ENCODE measurements around the gene LRRIQ1.
"Not testable (repeated sequence)": the region's sequence is repeated elsewhere in the genome, so short reads cannot be mapped to it uniquely, and the experiment has no call there.

LRRIQ1 gene, protein sequence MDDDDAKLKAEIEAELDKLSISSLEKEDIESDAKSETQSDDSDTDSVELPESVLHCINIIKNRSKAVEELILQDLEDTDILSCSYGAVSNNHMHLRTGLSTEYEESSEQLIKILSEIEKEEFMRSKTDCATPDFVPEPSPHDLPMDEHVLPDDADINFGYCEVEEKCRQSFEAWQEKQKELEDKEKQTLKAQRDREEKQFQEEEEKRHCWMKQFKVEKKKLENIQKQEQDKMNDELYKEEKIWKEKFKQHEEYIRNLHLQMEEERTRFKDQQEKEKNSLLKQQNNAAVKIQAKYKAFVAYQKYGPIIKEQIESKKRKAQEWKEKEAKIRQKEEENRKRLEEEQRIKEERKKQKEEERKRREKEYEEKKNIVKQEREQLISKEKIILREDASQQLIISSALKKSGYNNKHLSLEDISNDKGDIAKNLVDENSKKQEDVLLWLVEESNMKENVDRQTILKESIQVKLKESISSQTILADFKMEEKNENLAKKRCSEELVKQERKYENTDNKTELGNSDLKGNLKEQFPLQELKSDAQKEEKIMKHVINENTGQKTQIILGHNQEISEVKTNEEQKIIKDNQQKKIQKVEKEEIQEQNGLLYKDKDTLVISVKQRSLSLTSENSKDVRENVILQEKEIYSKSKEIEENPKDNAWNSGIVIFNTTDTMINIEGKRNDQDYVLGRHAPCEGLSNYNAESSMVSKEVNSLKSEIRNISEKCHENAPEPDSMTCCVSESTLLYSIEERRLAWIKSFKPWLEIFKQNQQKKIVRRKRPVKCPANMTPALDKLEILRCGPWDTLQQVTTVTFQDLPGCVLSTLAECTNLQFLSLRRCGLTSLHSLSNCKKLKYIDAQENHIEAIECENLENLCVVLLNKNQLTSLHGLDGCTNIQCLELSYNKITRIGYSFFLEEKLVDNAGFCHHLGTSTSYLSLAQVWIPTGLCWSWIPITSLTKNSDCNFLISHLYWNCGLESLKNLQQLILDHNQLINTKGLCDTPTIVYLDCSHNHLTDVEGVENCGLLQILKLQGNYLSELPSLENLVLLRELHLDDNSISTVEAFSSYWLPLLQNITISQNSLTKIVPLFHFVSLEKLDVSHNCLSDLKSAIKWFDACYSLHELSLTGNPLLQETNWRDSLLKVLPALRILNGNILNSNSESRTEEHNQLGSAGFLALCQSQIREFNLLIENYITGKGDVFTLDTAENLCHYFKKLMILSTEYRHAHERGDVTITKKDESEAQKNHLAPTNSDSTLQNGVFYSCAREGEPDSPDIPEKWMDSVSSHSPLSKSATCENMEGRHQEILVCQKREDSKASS (N-terminal part only)

DNA sequence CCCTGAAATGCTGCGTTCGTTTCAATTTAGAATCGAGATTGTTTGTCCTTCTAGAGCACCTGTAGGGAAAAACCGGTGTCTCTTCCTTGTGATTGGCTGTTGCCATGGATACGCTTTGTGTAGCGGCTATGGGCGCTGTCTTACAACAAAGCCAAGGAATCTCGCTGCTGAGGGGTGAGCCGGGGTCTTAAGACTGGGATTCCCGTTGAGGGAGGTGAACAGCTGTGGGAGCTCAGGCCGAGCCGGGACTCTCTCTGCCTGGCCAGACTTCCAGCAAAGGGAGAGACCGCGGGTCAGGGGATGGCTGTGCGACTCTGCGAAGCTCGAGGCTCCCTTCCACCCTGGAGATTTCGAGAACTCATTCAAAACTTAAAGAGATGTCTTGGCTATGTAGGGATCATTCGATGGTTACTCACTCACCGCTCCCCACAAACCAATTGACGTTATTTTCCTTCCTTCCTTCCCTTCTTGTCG is at the start of gene LRRIQ1, which contains the start of gene TSPAN19:
LRRIQ1 (plus strand) TSS at position 118 of the 474 bp plus-strand sequence. CDS start 1,826 bp downstream, outside the sequence.
TSPAN19 (minus strand) TSS at position 44 of the 474 bp plus-strand sequence. CDS start 6,331 bp downstream, outside the sequence.
- in situ Hi-C loops (cut with MboI; ENCODE audit: low sequenced_read_pairs): no loop called here

DNA sequence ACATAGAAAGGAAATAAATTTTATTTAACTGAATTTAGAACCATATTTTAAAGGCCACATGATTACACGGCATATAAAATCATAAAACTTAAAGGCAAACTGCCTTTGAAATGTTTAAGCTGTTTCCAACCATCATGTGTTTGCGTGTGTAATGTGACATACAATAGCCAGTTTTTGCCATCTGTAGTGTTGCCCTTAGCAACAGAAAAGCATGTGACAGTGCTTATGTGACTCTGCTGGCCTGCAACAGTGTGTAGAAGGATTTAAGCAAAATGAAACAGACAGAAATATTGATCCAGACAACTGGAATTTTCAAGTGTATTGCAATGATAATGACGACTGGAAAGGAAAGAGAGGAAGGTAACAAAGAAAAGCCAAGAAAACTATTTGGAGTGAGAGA is 49.6 kb upstream of the LRRIQ1 start:
- in situ Hi-C loops (cut with MboI; ENCODE audit: low sequenced_read_pairs): no loop called here

DNA sequence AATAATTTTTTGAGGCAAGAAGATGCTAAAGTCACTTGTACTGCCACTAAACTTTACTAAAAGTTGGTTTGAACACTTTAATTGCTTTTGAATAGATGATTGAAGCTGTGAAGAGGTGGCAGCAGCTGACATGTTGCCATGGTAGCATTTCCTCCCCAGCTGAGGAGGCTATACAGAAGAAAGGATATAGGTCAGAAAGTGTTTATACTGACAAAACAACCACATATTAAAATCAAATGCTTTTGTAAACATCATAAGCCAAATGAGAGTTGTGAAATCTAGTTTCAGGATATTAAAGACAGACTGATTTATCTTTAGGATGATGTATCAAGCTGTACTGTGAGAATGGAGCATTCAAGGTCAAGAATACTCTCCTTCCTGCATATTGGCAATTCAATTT is 41.7 kb upstream of the LRRIQ1 start:
- in situ Hi-C loops (cut with MboI; ENCODE audit: low sequenced_read_pairs): no loop called here

DNA sequence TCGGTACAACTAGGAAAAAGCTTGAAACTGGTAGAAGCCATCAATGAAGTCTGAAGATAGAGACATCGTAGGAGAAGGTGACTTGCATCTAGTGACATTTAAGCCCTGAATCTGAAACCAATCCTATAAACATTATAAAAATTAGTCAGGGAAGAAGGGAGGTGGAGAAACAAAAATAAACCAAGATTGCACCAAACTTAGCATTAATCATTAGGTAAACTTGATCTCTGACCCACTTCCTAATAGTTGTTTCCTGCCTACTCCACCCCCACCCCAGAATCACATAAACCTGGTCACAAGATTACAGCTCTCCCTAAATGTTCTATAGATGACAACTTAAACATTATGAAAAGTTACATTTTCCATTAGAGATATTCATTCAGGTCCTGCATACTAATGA is 40.5 kb upstream of the LRRIQ1 start:
- in situ Hi-C loops (cut with MboI; ENCODE audit: low sequenced_read_pairs): no loop called here

DNA sequence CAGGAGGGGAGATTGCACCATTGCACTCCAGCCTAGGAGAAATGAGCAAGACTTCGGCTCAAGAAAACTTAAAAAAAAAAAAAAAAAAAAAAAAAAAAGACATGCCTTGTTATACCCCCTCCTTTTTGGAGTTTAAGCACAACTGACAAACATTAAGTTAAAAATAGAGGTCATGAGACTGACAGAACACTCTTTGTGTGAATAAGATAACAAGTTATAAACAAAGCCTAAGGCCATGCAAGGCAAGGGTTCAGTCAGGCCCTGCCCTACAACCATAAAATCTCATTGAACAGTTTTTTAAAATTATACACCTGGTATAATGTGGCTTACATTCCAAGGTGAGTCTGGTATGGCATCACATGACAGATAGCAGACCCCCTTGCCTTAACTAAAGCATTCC is 39.4 kb upstream of the LRRIQ1 start:
- in situ Hi-C loops (cut with MboI; ENCODE audit: low sequenced_read_pairs): no loop called here

DNA sequence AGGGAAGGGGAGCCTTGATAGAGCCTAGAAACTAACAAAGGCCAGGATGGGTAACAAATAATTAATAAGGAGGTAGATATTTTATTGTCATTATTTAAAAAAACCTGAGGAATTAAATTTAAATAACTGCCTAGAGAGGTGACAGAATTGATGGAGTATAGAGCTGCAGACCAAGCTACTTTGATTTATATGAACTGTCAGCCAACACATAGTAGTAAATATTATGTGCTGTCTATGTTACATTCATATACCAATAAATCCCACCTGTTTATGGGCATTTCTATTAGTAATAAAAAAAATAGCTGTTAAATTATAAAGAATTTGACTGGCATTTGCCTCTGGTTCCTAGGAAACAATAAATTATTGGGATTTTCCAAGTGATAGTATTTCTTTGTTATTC is 37.8 kb upstream of the LRRIQ1 start:
- in situ Hi-C loops (cut with MboI; ENCODE audit: low sequenced_read_pairs): no loop called here

DNA sequence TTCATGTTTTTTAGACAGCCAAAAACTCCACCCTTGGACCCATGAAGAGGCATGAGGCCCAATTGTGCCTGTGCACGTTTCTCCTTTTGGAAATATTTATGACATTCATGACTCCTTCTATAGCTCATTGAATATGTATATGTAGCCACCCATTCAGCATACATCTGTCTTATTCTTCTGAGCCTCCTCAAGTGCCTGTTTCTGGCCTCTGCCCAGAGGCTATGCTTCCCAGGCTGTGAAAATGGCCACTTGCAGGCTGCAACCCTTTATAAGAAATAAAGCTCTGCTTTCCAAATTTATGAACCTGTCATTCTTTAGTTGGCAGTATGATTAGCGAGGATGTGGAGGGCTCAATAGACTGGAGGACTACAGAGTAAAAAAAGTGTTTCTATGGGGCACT is 35.4 kb upstream of the LRRIQ1 start:
- in situ Hi-C loops (cut with MboI; ENCODE audit: low sequenced_read_pairs): no loop called here

DNA sequence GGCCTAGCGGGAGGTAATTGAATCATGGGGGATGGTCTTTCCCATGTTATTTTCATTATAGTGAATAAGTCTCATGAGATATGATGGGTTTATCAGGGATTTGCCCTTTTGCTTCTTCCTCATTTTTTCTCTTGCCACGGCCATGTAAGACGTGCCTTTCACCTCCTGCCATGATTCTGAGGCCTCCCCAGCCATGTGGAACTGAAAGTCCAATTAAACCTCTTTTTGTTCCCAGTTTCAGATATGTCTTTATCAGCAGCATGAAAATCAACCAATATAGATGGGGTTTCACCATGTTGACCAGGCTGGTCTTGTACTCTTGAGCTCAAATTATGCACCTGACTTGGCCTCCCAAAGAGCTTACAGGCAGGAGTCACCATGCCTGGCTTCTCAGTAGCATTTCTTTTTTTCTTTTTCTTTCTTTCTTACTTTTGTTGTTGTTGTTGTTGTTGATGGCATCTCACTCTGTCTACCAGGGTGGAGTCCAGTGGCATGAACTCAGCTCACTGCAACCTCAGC is 33.3 kb upstream of the LRRIQ1 start:
- in situ Hi-C loops (cut with MboI; ENCODE audit: low sequenced_read_pairs): no loop called here

DNA sequence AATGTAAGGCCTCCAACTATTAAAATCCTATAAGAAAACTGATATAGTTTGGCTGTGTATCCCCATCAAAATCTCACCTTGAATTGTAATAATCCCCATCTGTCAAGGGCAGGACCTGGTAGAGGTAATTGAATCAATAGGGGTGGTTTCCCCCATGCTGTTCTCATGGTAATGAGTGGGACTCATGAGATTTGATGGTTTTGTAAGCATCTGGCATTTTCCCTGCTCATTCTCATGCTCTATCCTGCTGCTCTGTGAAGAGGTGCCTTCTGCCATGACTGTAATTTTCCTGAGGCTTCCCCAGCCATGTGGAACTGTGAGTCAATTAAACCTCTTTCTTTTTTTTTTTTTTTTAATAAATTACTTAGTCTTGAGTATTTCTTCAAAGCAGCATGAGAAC is 31.9 kb upstream of the LRRIQ1 start:
- in situ Hi-C loops (cut with MboI; ENCODE audit: low sequenced_read_pairs): no loop called here

DNA sequence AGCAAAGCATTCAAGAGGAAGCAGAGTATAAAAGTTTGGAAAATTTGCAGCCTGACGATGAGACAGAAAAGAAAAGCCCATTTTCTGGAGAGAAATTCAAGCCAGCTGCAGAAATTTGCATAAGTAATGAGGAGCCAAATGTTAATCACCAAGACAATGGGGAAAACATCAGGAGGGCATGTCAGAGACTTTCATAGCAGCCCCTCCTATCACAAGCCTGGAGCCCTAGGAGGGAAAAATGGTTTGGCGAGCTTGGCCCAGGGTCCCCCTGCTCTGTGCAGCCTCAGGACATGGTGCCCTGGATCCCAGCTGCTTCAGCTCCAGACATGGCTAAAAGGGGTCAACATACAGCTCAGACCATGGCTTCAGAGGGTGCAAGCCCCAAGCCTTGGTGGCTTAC is 31.1 kb upstream of the LRRIQ1 start:
- in situ Hi-C loops (cut with MboI; ENCODE audit: low sequenced_read_pairs): not testable (repeated sequence)

DNA sequence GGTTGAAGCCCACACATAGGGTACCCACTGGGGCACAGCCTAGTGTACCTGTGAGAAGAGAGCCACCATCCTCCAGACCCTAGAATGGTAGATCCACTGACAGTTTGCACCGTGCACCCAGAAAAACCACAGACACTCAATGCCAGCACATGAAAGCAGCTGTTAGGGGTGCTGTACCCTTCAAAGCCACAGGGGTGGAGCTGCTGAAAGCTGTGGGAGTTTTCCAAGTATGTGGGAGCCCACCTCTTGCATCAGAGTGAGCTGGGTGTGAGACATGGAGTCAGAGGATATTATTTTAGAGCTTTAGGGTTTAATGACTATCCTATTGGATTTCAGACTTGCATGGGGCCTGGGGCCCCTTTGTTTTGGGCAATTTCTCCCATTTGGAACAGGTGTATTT is 30.5 kb upstream of the LRRIQ1 start:
- in situ Hi-C loops (cut with MboI; ENCODE audit: low sequenced_read_pairs): no loop called here

DNA sequence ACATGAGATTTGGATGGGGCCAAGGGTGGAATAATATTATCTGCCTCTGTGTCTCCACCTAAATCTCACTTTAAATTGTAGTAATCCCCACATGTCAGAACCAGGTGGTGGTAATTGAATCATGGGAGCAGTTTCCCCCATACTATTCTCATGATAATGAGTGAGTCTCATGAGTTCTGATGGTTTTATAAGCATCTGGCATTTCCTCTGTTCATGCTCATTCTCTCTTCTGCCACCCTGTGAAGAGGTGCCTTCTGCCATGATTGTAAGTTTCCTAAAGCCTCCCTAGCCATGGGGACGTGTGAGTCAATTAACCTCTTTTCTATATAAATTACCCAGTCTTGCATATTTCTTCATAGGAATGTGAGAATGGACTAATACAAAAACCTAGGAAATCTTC is 29.9 kb upstream of the LRRIQ1 start:
- in situ Hi-C loops (cut with MboI; ENCODE audit: low sequenced_read_pairs): no loop called here

DNA sequence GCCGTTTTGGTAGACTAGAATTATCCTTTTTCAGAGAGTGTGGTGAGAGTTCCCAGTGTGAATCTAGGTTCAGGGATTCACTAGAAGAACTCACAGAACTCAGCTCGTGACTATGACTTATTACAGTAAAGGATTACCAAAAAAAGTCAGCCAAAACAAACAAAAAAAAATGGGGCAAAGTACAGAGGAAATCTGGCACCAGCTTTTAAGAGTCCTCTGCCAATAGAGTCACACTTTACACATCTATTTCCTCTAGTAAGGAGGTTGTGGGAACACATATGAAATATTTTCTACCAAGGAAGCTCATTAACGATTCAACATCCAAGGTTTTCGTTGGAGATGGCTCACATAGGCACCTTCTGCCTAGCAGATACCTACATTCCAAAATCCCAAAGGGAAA is 28.3 kb upstream of the LRRIQ1 start:
- in situ Hi-C loops (cut with MboI; ENCODE audit: low sequenced_read_pairs): no loop called here

DNA sequence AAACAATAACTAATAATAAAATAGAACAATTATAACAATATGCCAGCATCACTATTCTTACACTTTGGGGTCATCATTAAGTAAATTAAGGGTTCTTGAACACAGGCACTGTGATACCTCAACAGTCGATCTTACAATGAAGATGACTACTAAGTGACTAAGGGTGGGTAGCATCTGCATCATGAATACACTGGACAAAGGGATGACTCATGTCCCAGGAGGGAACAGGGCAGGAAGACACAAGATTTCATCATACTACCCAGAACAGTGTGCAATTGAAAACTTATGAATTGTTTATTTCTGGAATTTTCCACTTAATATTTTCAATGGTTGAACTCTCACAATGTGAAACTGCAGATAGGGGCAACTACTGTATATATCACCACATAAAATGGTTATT is 19.7 kb upstream of the LRRIQ1 start:
- in situ Hi-C loops (cut with MboI; ENCODE audit: low sequenced_read_pairs): no loop called here

DNA sequence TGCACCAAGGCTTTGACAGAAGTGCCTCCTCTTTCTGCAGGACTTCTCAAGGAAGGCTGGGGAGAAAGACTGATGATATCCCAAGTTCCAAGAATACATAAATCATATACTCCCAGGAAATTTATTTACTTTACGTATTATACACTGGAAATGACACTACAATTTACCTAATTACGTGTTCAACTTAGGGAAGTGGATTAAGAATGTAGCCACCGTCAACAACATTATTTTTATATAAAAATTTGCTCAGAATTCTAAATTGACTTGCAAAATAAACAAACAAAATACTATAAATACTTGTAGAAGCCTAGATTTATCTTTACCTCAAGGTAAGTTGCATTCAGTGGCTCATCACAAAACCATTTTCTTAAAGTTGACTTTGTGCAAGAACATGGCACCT is 19.0 kb upstream of the LRRIQ1 start:
- in situ Hi-C loops (cut with MboI; ENCODE audit: low sequenced_read_pairs): no loop called here

DNA sequence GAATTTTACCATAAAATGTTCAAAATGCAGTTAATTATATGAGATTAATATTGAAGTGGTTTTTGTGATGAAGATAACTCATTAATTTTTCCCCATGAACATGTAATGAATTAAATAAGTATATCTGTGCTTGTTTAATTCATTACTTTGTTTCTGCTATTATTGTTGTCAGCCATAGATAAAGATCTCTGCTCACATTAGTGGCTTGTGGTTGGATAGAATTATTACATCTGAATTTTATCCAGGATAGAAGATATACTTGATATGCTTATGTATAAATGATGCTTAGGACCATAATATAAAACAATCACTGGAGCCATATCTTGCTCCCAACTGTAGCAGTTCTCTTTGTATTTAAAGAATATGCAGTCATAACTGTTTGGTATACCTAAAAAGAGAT is 18.5 kb upstream of the LRRIQ1 start:
- in situ Hi-C loops (cut with MboI; ENCODE audit: low sequenced_read_pairs): no loop called here

DNA sequence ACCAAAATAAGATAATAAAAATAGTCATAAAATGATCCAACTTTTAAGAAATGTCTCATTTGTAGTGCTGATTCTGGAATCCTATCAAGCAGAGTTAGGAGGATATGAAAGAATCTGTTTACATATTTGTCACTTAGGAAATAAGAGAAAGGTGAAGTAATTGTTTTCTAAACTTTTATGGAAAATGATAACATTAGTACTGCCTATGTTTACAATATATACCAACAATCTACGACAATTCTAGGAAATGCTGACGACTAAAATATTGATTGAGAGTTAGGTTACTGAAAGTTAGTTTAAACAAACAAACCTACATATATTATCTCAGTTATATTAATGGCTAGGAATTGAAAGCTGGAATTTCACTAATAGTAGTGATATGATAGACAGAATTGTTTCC is 18.1 kb upstream of the LRRIQ1 start:
- in situ Hi-C loops (cut with MboI; ENCODE audit: low sequenced_read_pairs): no loop called here

DNA sequence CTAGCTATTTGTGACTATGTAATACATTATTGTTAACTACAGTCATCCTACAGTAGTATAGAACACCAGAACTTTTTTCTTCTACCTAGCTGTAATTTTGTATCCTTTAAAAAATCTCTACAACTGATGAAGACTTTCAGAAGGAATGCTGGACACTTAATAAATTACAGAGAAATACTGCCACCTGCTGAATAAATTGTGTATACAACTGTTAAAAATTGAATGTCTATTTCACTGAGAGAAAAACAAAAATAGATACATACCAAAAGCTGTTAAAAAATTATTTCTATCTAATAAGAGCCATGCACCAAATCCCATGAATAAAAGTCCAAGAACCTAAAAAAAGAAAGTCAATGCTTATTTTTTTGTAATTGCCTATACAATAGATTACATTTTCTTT is 6.7 kb upstream of the LRRIQ1 start:
- in situ Hi-C loops (cut with MboI; ENCODE audit: low sequenced_read_pairs): no loop called here

DNA sequence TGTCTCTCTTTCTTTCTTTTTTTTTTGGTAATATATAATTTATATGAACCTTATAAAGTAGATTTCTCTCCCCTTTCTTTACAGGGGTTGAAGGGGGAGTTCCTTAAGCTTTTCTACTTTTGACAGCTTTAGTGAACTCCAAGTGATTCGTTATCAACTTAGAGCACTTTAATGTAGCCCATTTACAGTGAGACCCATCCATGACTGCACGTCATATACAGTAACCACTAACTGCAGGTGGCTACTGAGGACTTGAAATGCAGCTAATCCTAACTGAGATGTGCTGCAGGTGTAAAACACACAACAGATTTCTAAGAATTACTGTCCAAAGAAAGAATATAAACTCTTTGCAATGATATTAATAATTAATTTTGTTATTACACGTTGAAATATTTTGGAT is 582 bp downstream of the LRRIQ1 start:
- in situ Hi-C loops (cut with MboI; ENCODE audit: low sequenced_read_pairs): no loop called here

DNA sequence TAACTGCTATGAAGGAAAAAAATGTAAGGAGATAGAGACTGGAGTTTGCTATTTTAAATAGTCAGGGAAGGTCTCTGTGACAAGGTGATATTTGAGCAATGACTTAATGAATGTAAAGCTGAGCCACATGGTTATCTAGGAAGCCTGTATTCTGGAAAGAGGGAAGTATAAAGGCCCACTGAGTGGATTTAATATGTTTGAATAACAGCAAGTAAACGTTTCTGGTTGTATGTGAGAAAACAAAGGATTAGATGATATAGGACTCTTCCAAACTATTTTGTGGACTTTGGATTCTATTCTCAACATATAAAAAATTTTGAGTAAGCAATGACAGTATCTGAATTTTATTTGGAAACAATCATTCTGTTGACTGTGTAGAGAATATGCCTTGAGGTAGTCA is 5.2 kb downstream of the LRRIQ1 start:
- in situ Hi-C loops (cut with MboI; ENCODE audit: low sequenced_read_pairs): no loop called here

DNA sequence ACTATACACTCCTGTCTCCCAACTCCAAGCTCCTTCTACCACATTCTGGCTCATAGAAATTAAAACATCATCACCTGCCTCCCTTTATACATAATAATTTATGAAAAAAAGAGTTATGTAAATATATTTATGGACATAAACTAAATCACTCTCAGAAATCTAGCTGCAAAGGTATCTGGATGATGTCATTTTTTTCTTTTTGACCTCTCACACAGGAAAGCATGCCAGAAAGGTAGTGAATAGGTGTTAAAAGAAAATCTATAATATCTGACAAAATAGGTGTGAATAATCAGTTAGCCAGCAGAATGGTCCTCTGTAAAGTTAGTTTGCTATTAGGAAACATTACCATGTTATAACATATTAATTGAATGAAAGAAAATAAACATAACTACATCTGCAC is 7.7 kb downstream of the LRRIQ1 start:
- in situ Hi-C loops (cut with MboI; ENCODE audit: low sequenced_read_pairs): no loop called here

All from HL-60/S4 treated with retinoic acid at 250 ng/mL for 4 days and 3 days (cell line).